Left hindlimb (tissue), 1 donor: ENCODE data around the gene SASH1.

Experiments used
- DNase-seq: peaks from one replicate; pipeline ENCODE4 v3.0.0-alpha.2; 2018

Gene SASH1

GRCh38 chr6:148596891-148597455 lies 254.3 kb downstream of the SASH1 start:
- no peak for DNase-seq

- no peak for DNase-seq
Observed at GRCh38 chr6:148598724-148599123, 256.1 kb downstream of the SASH1 start.

GRCh38 chr6:148599967-148600426 lies 257.4 kb downstream of the SASH1 start:
- DNase-seq: no peak
